NCI-H510A (cell line): ENCODE data around the gene POLR1A.

Experiments used
- DNase-seq: peaks from one replicate; lab custom pipeline; 2025; lab: John Stamatoyannopoulos, UW

The POLR1A gene

GRCh38 chr2:86037795-86038192 lies 67.9 kb downstream of the POLR1A start:
- no peak for DNase-seq

- DNase-seq, result peak; percentile 17
Observed at GRCh38 chr2:86037141-86037794, 68.4 kb downstream of the POLR1A start.

- DNase-seq, result no peak
Observed at GRCh38 chr2:86036669-86037138, 69.0 kb downstream of the POLR1A start.

- DNase-seq, result peak; percentile 71
Observed at GRCh38 chr2:86035883-86036668, 69.6 kb downstream of the POLR1A start.

GRCh38 chr2:86035376-86035882 lies 70.3 kb downstream of the POLR1A start:
- DNase-seq, result no peak

- no peak for DNase-seq
Observed at GRCh38 chr2:86033751-86034692, 71.7 kb downstream of the POLR1A start.

GRCh38 chr2:86032861-86033595 lies 72.7 kb downstream of the POLR1A start:
- no peak for DNase-seq

- DNase-seq, result no peak
Observed at GRCh38 chr2:86031606-86032005, 74.1 kb downstream of the POLR1A start.

GRCh38 chr2:86031151-86031550 lies 74.5 kb downstream of the POLR1A start:
- DNase-seq, result no peak

- DNase-seq, result no peak
Observed at GRCh38 chr2:86029873-86030272, 75.8 kb downstream of the POLR1A start.

GRCh38 chr2:86028766-86029381 lies 76.8 kb downstream of the POLR1A start:
- no peak for DNase-seq

- no peak for DNase-seq
Observed at GRCh38 chr2:86027922-86028765, 77.5 kb downstream of the POLR1A start.

- no peak for DNase-seq
Observed at GRCh38 chr2:86027196-86027921, 78.3 kb downstream of the POLR1A start.

GRCh38 chr2:86026744-86027065 lies 79.0 kb downstream of the POLR1A start:
- DNase-seq, result no peak

- no peak for DNase-seq
Observed at GRCh38 chr2:86025976-86026743, 79.5 kb downstream of the POLR1A start.

GRCh38 chr2:86025229-86025820 lies 80.4 kb downstream of the POLR1A start:
- DNase-seq, result no peak

- no peak for DNase-seq
Observed at GRCh38 chr2:86023366-86023712, 82.3 kb downstream of the POLR1A start.

GRCh38 chr2:86022661-86023365 lies 82.9 kb downstream of the POLR1A start:
- no peak for DNase-seq
